Measurements from ENCODE around the gene CAPN5. TPM values are rescaled to one million over a fixed set of nuclear protein-coding genes. Genes with fewer than 3 reads are reported as not detected.

Gene CAPN5
- total RNA-seq, 1 experiment from 2014 or later: 22.3 TPM

- CTCF ChIA-PET: no interaction called here
- H3K27me3 Mint-ChIP-seq (ENCODE audit: unreplicated experiment): peaks cover 56% of the 10 kb centered on the region
- no peak overlapping the region for H3K4me3 Mint-ChIP-seq (ENCODE audit: low read depth, unreplicated experiment)
- BruUV-seq (replicated peaks): no TSS peak
- no peaks in the 10 kb centered on the region for H3K9me3 Mint-ChIP-seq (ENCODE audit: low read depth, unreplicated experiment)
- H3K36me3 Mint-ChIP-seq (ENCODE audit: insufficient read depth, unreplicated experiment): no peaks in the 10 kb centered on the region
- DNase-seq: no peak
- intact Hi-C loops (cut with micrococcal nuclease; ENCODE audit: unreplicated experiment): no loop called here
- H3K27ac Mint-ChIP-seq (ENCODE audit: unreplicated experiment): no peak overlapping the region
- TF ChIP-seq CTCF (IDR thresholded peaks at IDR 0.05; ENCODE audit: unreplicated experiment): no peak
- H3K4me1 Mint-ChIP-seq (ENCODE audit: low read depth, unreplicated experiment): no peaks in the 10 kb centered on the region
Observed at GRCh38 chr11:77156396-77157195, 89.8 kb downstream of the CAPN5 start.

- no peak for TF ChIP-seq CTCF (IDR thresholded peaks at IDR 0.05; ENCODE audit: unreplicated experiment)
- H3K9me3 Mint-ChIP-seq (ENCODE audit: low read depth, unreplicated experiment): no peaks in the 10 kb centered on the region
- BruUV-seq (replicated peaks): no TSS peak
- H3K4me3 Mint-ChIP-seq (ENCODE audit: low read depth, unreplicated experiment): no peak overlapping the region
- H3K27ac Mint-ChIP-seq (ENCODE audit: unreplicated experiment): no peak overlapping the region
- DNase-seq: no peak
- no peaks in the 10 kb centered on the region for H3K36me3 Mint-ChIP-seq (ENCODE audit: insufficient read depth, unreplicated experiment)
- CTCF ChIA-PET: no interaction called here
- intact Hi-C loops (cut with micrococcal nuclease; ENCODE audit: unreplicated experiment): no loop called here
- H3K27me3 Mint-ChIP-seq (ENCODE audit: unreplicated experiment): peaks cover 59% of the 10 kb centered on the region
- no peaks in the 10 kb centered on the region for H3K4me1 Mint-ChIP-seq (ENCODE audit: low read depth, unreplicated experiment)
Observed at GRCh38 chr11:77158041-77158695, 91.4 kb downstream of the CAPN5 start.

GRCh38 chr11:77159219-77159936 lies 92.6 kb downstream of the CAPN5 start:
- no peak for TF ChIP-seq CTCF (IDR thresholded peaks at IDR 0.05; ENCODE audit: unreplicated experiment)
- no peak for DNase-seq
- no TSS peak for BruUV-seq (replicated peaks)
- no peaks in the 10 kb centered on the region for H3K4me1 Mint-ChIP-seq (ENCODE audit: low read depth, unreplicated experiment)
- CTCF ChIA-PET: interaction anchor here (0.6 kb wide), 1 partner anchor 49 kb away, joined by 3 read pairs; no protein-coding TSS in a partner anchor
- H3K27me3 Mint-ChIP-seq (ENCODE audit: unreplicated experiment): peaks cover 47% of the 10 kb centered on the region
- H3K9me3 Mint-ChIP-seq (ENCODE audit: low read depth, unreplicated experiment): no peaks in the 10 kb centered on the region
- H3K4me3 Mint-ChIP-seq (ENCODE audit: low read depth, unreplicated experiment): no peak overlapping the region
- intact Hi-C loops (cut with micrococcal nuclease; ENCODE audit: unreplicated experiment): no loop called here
- no peak overlapping the region for H3K27ac Mint-ChIP-seq (ENCODE audit: unreplicated experiment)
- H3K36me3 Mint-ChIP-seq (ENCODE audit: insufficient read depth, unreplicated experiment): no peaks in the 10 kb centered on the region

- Mint-ChIP-seq H3K36me3 (ENCODE audit: insufficient read depth, unreplicated experiment) (no peaks in the 10 kb centered on the region), H3K27ac (ENCODE audit: unreplicated experiment) (no peak overlapping the region), H3K4me3 (ENCODE audit: low read depth, unreplicated experiment) (no peak overlapping the region), H3K27me3 (ENCODE audit: unreplicated experiment) (peaks cover 47% of the 10 kb centered on the region), H3K9me3 (ENCODE audit: low read depth, unreplicated experiment) (no peaks in the 10 kb centered on the region), H3K4me1 (ENCODE audit: low read depth, unreplicated experiment) (no peaks in the 10 kb centered on the region)
- DNase-seq: no peak
- CTCF ChIA-PET: no interaction called here
- no TSS peak for BruUV-seq (replicated peaks)
- no peak for TF ChIP-seq CTCF (IDR thresholded peaks at IDR 0.05; ENCODE audit: unreplicated experiment)
- intact Hi-C loops (cut with micrococcal nuclease; ENCODE audit: unreplicated experiment): no loop called here
Observed at GRCh38 chr11:77159937-77160495, 93.2 kb downstream of the CAPN5 start.

Data from Calu3 (cell line).